ENCODE results near the gene STAT6. TPM values are rescaled to one million over a fixed set of nuclear protein-coding genes. Genes with fewer than 3 reads are reported as not detected.

The STAT6 gene
- total RNA-seq, 1 donor from 2014 or later = 188 TPM

- TF ChIP-seq, protein P1, sequence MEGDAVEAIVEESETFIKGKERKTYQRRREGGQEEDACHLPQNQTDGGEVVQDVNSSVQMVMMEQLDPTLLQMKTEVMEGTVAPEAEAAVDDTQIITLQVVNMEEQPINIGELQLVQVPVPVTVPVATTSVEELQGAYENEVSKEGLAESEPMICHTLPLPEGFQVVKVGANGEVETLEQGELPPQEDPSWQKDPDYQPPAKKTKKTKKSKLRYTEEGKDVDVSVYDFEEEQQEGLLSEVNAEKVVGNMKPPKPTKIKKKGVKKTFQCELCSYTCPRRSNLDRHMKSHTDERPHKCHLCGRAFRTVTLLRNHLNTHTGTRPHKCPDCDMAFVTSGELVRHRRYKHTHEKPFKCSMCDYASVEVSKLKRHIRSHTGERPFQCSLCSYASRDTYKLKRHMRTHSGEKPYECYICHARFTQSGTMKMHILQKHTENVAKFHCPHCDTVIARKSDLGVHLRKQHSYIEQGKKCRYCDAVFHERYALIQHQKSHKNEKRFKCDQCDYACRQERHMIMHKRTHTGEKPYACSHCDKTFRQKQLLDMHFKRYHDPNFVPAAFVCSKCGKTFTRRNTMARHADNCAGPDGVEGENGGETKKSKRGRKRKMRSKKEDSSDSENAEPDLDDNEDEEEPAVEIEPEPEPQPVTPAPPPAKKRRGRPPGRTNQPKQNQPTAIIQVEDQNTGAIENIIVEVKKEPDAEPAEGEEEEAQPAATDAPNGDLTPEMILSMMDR (IDR thresholded peaks at IDR 0.05) = no peak
- DNase-seq (ENCODE audit: low spot score in 2 of 2) = peak in 1 of 2 donors; percentile 59
- Histone ChIP-seq H3K4me1 (peaks cover 4 to 12% of the 10 kb centered on the region in 2 donors), H3K36me3 (peaks cover 54 to 75% of the 10 kb centered on the region in 2 donors), H3K27ac (no peak overlapping the region), H3K4me3 (no peak overlapping the region), H3K9me3 (no peaks in the 10 kb centered on the region), H3K27me3 (no peaks in the 10 kb centered on the region)
- intact Hi-C loops (cut with DNase I) = no loop called here
Measured at GRCh38 chr12:57105011-57105753, 6.0 kb downstream of the STAT6 start.

GRCh38 chr12:57104292-57104910 lies 6.8 kb downstream of the STAT6 start:
- no peaks in the 10 kb centered on the region for H3K9me3 ChIP-seq
- DNase-seq (ENCODE audit: low spot score in 2 of 2) = no peak
- peaks cover 60 to 82% of the 10 kb centered on the region in 2 donors for H3K36me3 ChIP-seq

GRCh38 chr12:57103856-57104255 lies 7.3 kb downstream of the STAT6 start:
- peaks cover 0 to 2% of the 10 kb centered on the region in 2 donors for H3K4me1 ChIP-seq
- H3K27ac ChIP-seq = no peak overlapping the region
- TF ChIP-seq, protein P1 (IDR thresholded peaks at IDR 0.05) = no peak
- no peak for DNase-seq (ENCODE audit: low spot score in 2 of 2)
- intact Hi-C loops (cut with DNase I) = no loop called here
- peaks cover 65 to 88% of the 10 kb centered on the region in 2 donors for H3K36me3 ChIP-seq
- H3K27me3 ChIP-seq = no peaks in the 10 kb centered on the region
- no peaks in the 10 kb centered on the region for H3K9me3 ChIP-seq
- no peak overlapping the region for H3K4me3 ChIP-seq

More at GRCh38 chr12:57104292-57104910, 6.8 kb downstream of the STAT6 start:
- intact Hi-C loops (cut with DNase I) = no loop called here
- TF ChIP-seq, protein P1 (IDR thresholded peaks at IDR 0.05) = no peak
- Histone ChIP-seq H3K4me1 (peaks cover under 1 to 8% of the 10 kb centered on the region in 2 donors), H3K27me3 (no peaks in the 10 kb centered on the region), H3K4me3 (no peak overlapping the region), H3K27ac (no peak overlapping the region)

DNA sequence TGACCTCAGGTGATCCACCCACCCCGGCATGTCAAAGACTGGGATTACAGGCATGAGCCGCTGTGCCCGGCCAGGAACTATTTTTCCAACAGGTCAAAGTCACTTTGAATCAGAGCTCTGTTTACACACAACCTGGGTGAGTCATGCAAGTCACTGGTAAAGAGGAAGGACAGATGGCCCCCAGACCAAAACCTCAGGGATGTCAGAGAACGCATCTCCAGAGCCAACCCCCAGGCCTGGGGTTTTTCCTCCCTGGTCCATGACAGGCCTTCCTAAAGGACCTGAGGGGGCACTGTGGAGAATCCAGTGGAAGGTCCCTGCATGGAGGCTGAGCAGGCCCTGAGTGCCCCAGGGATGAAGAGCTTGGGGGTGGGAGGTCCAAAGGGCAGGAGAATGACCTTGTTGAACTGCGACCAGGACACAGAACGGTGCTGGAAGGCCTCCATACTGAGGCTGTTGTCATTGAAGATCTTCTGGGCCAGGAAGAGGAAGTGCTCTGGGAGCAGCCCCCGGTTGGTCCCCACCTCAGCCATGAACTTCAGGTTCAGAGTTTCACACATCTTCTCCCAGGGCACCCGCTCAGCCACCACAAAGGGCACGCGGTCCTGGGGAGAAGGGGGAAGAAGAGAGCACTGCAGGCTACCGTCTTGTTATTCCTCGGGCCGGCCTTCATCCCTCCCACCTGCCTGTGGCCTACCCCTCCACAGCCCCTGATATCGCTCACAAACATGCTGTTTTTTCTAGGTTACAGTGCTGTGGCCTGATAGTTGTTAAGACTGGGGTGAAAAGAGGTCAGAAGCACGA lies 9.1 kb downstream of the STAT6 start:
- Histone ChIP-seq H3K36me3 (peaks cover 70 to 93% of the 10 kb centered on the region in 2 donors), H3K9me3 (no peaks in the 10 kb centered on the region), H3K27me3 (no peaks in the 10 kb centered on the region), H3K4me1 (no peaks in the 10 kb centered on the region), H3K27ac (no peak overlapping the region), H3K4me3 (no peak overlapping the region)
- DNase-seq (ENCODE audit: low spot score in 2 of 2) = peak in 1 of 2 donors; percentile 58
- intact Hi-C loops (cut with DNase I) = no loop called here
- TF ChIP-seq, protein P1 (IDR thresholded peaks at IDR 0.05) = no peak

- no peaks in the 10 kb centered on the region for H3K9me3 ChIP-seq
- DNase-seq (ENCODE audit: low spot score in 2 of 2) = no peak
- H3K4me1 ChIP-seq = no peaks in the 10 kb centered on the region
- TF ChIP-seq, protein P1 (IDR thresholded peaks at IDR 0.05) = no peak
- H3K27ac ChIP-seq = peak overlapping the region in 1 of 2 donors; percentile 30
- H3K4me3 ChIP-seq = no peak overlapping the region
- no peaks in the 10 kb centered on the region for H3K27me3 ChIP-seq
- intact Hi-C loops (cut with DNase I) = no loop called here
- peaks cover 68 to 93% of the 10 kb centered on the region in 2 donors for H3K36me3 ChIP-seq
Measured at GRCh38 chr12:57099766-57100165, 11.4 kb downstream of the STAT6 start.

Data from ascending aorta (tissue), 2 donors.